H1 (cell line): Measurements from ENCODE around the gene CTSC. TPM values are rescaled to one million over a fixed set of nuclear protein-coding genes. Genes with fewer than 3 reads are reported as not detected.

ENCODE experiments used
- CTCF ChIA-PET: fragments of 300-600 bp; sonication (Branson Sonifier 250); formaldehyde crosslinking; loops from one replicate; lab custom pipeline; 2021; ENCODE audit not compliant: partially characterized antibody; lab: Charles Lee
- POLR2A ChIA-PET: fragments of 300-600 bp; sonication (Branson Sonifier 250); formaldehyde crosslinking; loops from one replicate; lab custom pipeline; 2021; ENCODE audit warnings: inconsistent platforms; ENCODE audit not compliant: partially characterized antibody; lab: Charles Lee
- DNase-seq, 2 experiments: peaks; one replicate each; pipeline versions ENCODE4 v3.0.0 to v3.0.0-alpha.2; 2010 to 2022; ENCODE audit warnings: low spot score in 2 of 2, low read depth in 1 of 2, mixed read lengths in 1 of 2
- FAIRE-seq: peaks from 2 replicates; lab custom pipeline; 2011; peaks lifted over from hg19 to GRCh38; lab: Jason Lieb, UNC
- H2AFZ ChIP-seq: 2 replicates; pipeline ENCODE4 v1.8.1; 2012; ENCODE audit warnings: low read length, inconsistent platforms
- H2AK5ac ChIP-seq: 2 replicates; pipeline ENCODE4 v1.6.1; 2013; ENCODE audit warnings: low read depth, low read length
- H2BK120ac ChIP-seq: replicated peaks from 2 replicates; pipeline ENCODE3; 2013; ENCODE audit warnings: low read depth, low read length, inconsistent platforms
- H2BK12ac ChIP-seq: 2 replicates; pipeline ENCODE4 v1.6.1; 2013; ENCODE audit warnings: low read depth, low read length
- H2BK15ac ChIP-seq: 2 replicates; pipeline ENCODE4 v1.6.1; 2013; ENCODE audit warnings: low read length
- H2BK20ac ChIP-seq: 2 replicates; pipeline ENCODE4 v1.6.1; 2013; ENCODE audit warnings: low read length
- H2BK5ac ChIP-seq: 2 replicates; pipeline ENCODE4 v1.6.1; 2013; ENCODE audit warnings: low read depth, low read length
- H3K14ac ChIP-seq: 2 replicates; pipeline ENCODE4 v1.6.1; 2013; ENCODE audit warnings: inconsistent platforms; ENCODE audit not compliant: insufficient read length
- H3K18ac ChIP-seq: 2 replicates; pipeline ENCODE4 v1.6.1; 2013; ENCODE audit warnings: low read length; ENCODE audit errors: extremely low read depth
- H3K23ac ChIP-seq: 2 replicates; pipeline ENCODE4 v1.6.1; 2013; ENCODE audit warnings: inconsistent platforms; ENCODE audit not compliant: insufficient read length
- H3K23me2 ChIP-seq: 2 replicates; pipeline ENCODE4 v1.6.1; 2013; ENCODE audit warnings: low read depth, low read length
- H3K27ac ChIP-seq: 2 replicates; pipeline ENCODE4 v1.6.1; 2011; ENCODE audit warnings: low read depth, low read length, inconsistent platforms
- H3K27me3 ChIP-seq, 4 experiments: replicated peaks in 1 of 4; 1 replicate in 1 of 4; 2 replicates in 3 of 4; pipeline versions ENCODE4 v1.6.1 to v1.8.1; 2011 to 2013; ENCODE audit warnings: low read length in 3 of 4, mild to moderate bottlenecking in 3 of 4, inconsistent platforms in 2 of 4, mixed read lengths in 2 of 4, moderate library complexity in 1 of 4; ENCODE audit not compliant: control insufficient read depth in 3 of 4, insufficient read depth in 3 of 4; ENCODE audit errors: extremely low read depth in 1 of 4
- H3K36me3 ChIP-seq, 4 experiments: 2 replicates each; pipeline versions ENCODE4 v1.6.1 to v1.8.1; 2011 to 2013; ENCODE audit warnings: mild to moderate bottlenecking in 4 of 4, low read length in 3 of 4, moderate library complexity in 2 of 4, control low read depth in 1 of 4, inconsistent platforms in 1 of 4; ENCODE audit not compliant: insufficient read depth in 4 of 4, control insufficient read depth in 2 of 4
- H3K4ac ChIP-seq: replicated peaks from 2 replicates; pipeline ENCODE3; 2013; ENCODE audit warnings: low read length, low read depth, mixed read lengths, inconsistent platforms; ENCODE audit not compliant: insufficient read length
- H3K4me1 ChIP-seq, 4 experiments: replicated peaks in 1 of 4; 1 replicate in 1 of 4; 2 replicates in 3 of 4; pipeline versions ENCODE4 v1.6.1 to v1.8.1; 2011 to 2013; ENCODE audit warnings: low read length in 3 of 4, inconsistent platforms in 2 of 4, mixed read lengths in 1 of 4; ENCODE audit not compliant: insufficient read depth in 4 of 4, control insufficient read depth in 3 of 4
- H3K4me2 ChIP-seq, 2 experiments: 2 replicates each; pipeline versions ENCODE4 v1.6.1 to v1.8.1; 2011 to 2013; ENCODE audit warnings: low read depth in 2 of 2, low read length in 2 of 2, control low read depth in 1 of 2, inconsistent platforms in 1 of 2, mild to moderate bottlenecking in 1 of 2; ENCODE audit not compliant: insufficient read depth in 1 of 2
- H3K4me3 ChIP-seq, 4 experiments: fragments of 200-600, 300-600 bp in 1 of 4; sonication (generic), shearing (Covaris generic), sonication (Bioruptor Twin) in 1 of 4; 2 replicates each; pipeline versions ENCODE4 v1.5.1 to v1.8.1; 2011 to 2016; ENCODE audit warnings: low read length in 4 of 4, low read depth in 3 of 4, control low read depth in 2 of 4, inconsistent platforms in 2 of 4, mild to moderate bottlenecking in 2 of 4, mixed read lengths in 1 of 4, moderate library complexity in 1 of 4; ENCODE audit not compliant: insufficient read depth in 2 of 4; ENCODE audit errors: extremely low read depth in 1 of 4
- H3K56ac ChIP-seq: replicated peaks from 2 replicates; pipeline ENCODE3; 2013; ENCODE audit warnings: low read depth, mild to moderate bottlenecking, mixed read lengths, low read length, inconsistent platforms; ENCODE audit not compliant: insufficient read length
- H3K79me1 ChIP-seq: 2 replicates; pipeline ENCODE4 v1.6.1; 2013; ENCODE audit warnings: low read depth, low read length, control low read depth
- H3K79me2 ChIP-seq, 2 experiments: 2 replicates each; pipeline versions ENCODE4 v1.6.1 to v1.8.1; 2012 to 2013; ENCODE audit warnings: low read length in 2 of 2, mild to moderate bottlenecking in 2 of 2, inconsistent platforms in 1 of 2; ENCODE audit not compliant: insufficient read depth in 2 of 2, control insufficient read depth in 1 of 2
- H3K9ac ChIP-seq, 4 experiments: replicated peaks in 1 of 4; 1 replicate in 1 of 4; 2 replicates in 3 of 4; pipeline versions ENCODE4 v1.6.1 to v1.8.1; 2011 to 2013; ENCODE audit warnings: low read depth in 3 of 4, low read length in 3 of 4, control low read depth in 2 of 4, mild to moderate bottlenecking in 2 of 4, moderate library complexity in 2 of 4, inconsistent platforms in 1 of 4; ENCODE audit errors: extremely low read depth in 1 of 4
- H3K9me3 ChIP-seq, 2 experiments: 2 replicates each; pipeline versions ENCODE4 v1.6.1 to v1.8.1; 2012 to 2013; ENCODE audit warnings: mild to moderate bottlenecking in 2 of 2, moderate library complexity in 2 of 2, control low read depth in 1 of 2, inconsistent platforms in 1 of 2, low read depth in 1 of 2, low read length in 1 of 2, mixed read lengths in 1 of 2; ENCODE audit not compliant: insufficient read depth in 2 of 2
- H4K20me1 ChIP-seq, 2 experiments: replicated peaks in 1 of 2; 2 replicates each; pipeline versions ENCODE3 to v1.8.1; 2011 to 2013; ENCODE audit warnings: inconsistent platforms in 2 of 2, low read length in 2 of 2, mild to moderate bottlenecking in 1 of 2; ENCODE audit not compliant: insufficient read depth in 2 of 2, control insufficient read depth in 1 of 2
- H4K5ac ChIP-seq: 2 replicates; pipeline ENCODE4 v1.6.1; 2013; ENCODE audit warnings: low read length, low read depth, mixed read lengths, inconsistent platforms; ENCODE audit not compliant: insufficient read length
- H4K8ac ChIP-seq: 2 replicates; pipeline ENCODE4 v1.8.0; 2013; ENCODE audit warnings: mild to moderate bottlenecking, moderate library complexity, low read length, inconsistent platforms; ENCODE audit not compliant: insufficient read depth; ENCODE audit errors: extremely low read depth
- H4K91ac ChIP-seq: replicated peaks from 2 replicates; pipeline ENCODE3; 2013; ENCODE audit warnings: low read length, mixed read lengths, inconsistent platforms; ENCODE audit not compliant: insufficient read length
- ASH2L ChIP-seq: fragments of 200-600, 300-600 bp; sonication (generic); IDR thresholded peaks from one replicate; pipeline ENCODE4 v1.7.1; 2017; ENCODE audit warnings: low read length
- BRCA1 ChIP-seq: IDR thresholded peaks from 2 replicates; pipeline ENCODE4 v1.6.1; 2012; ENCODE audit warnings: low read depth, low read length, improper control_type of control experiment
- CBX5 ChIP-seq: fragments of 300-800, 300-1000 bp; sonication (generic); IDR thresholded peaks from 2 replicates; pipeline ENCODE4 v1.7.1; 2016; ENCODE audit warnings: antibody characterized with exemption, low read length, low read depth
- CEBPB ChIP-seq: IDR thresholded peaks from 2 replicates; pipeline ENCODE4 v1.6.1; 2012; ENCODE audit warnings: low read depth, low read length
- JUND ChIP-seq: IDR thresholded peaks from 2 replicates; pipeline ENCODE4 v1.6.1; 2011; ENCODE audit warnings: mild to moderate bottlenecking, improper control_type of control experiment, low read length
- KDM4A ChIP-seq: IDR thresholded peaks from one replicate; pipeline ENCODE4 v1.7.1; 2012; ENCODE audit warnings: low read depth, mild to moderate bottlenecking, moderate library complexity, low read length, inconsistent platforms; ENCODE audit not compliant: severe bottlenecking
- KDM5A ChIP-seq: fragments of 200-600 bp; IDR thresholded peaks from 2 replicates; pipeline ENCODE4 v1.7.1; 2012; ENCODE audit warnings: mild to moderate bottlenecking, low read length, inconsistent platforms, mixed read lengths
- POLR2AphosphoS5 ChIP-seq: IDR thresholded peaks from 2 replicates; pipeline ENCODE4 v1.6.1; 2011; ENCODE audit warnings: low read depth, low read length
- SAP30 ChIP-seq: fragments of 300-600 bp; sonication (generic); IDR thresholded peaks from 2 replicates; pipeline ENCODE4 v1.7.1; 2012; ENCODE audit warnings: low read length, moderate library complexity, mild to moderate bottlenecking, inconsistent platforms; ENCODE audit not compliant: insufficient read depth, insufficient replicate concordance
- SIN3A ChIP-seq, 2 experiments: IDR thresholded peaks in 1 of 2; conservative IDR thresholded peaks in 1 of 2; 2 replicates each; pipeline ENCODE4 v1.6.1; 2011 to 2012; ENCODE audit warnings: low read length in 2 of 2, improper control_type of control experiment in 1 of 2, low read depth in 1 of 2, mild to moderate bottlenecking in 1 of 2
- TBP ChIP-seq: IDR thresholded peaks from 2 replicates; pipeline ENCODE4 v1.6.1; 2011; ENCODE audit warnings: low read depth, low read length, improper control_type of control experiment
- TCF12 ChIP-seq: IDR thresholded peaks from 2 replicates; pipeline ENCODE4 v1.6.1; 2011; ENCODE audit warnings: low read depth, mild to moderate bottlenecking, low read length
- WGBS, 2 experiments: shearing (Covaris generic) in 1 of 2; methylation state at CpG; one replicate each; pipeline versions ENCODE4 v1.1.6 to v1.1.7; 2013 to 2015; ENCODE audit warnings: low lambda C conversion rate in 2 of 2, mixed read lengths in 2 of 2, inconsistent platforms in 1 of 2, low coverage in 1 of 2, missing lambda C conversion rate in 1 of 2; ENCODE audit not compliant: insufficient replicate concordance in 2 of 2, insufficient coverage in 1 of 2, insufficient read length in 1 of 2; ENCODE audit errors: extremely low coverage in 1 of 2, missing lambda C conversion rate in 1 of 2; 5-methylcytosine and 5-hydroxymethylcytosine counted together
- polyA plus RNA-seq, 7 experiments: library from polyadenylated mRNA; depleted of rRNA in 3 of 7; stranded (reverse) in 5 of 7; unstranded in 2 of 7; fragments of >200 nt in 5 of 7; fragments of 200-250 nt in 2 of 7; gene quantifications; 1 replicate in 5 of 7; 2 replicates in 1 of 7; 4 replicates in 1 of 7; pipeline versions ENCODE4 v1.2.1 to v1.2.3, GENCODE V29; 2011 to 2013; ENCODE audit warnings: missing spikeins in 2 of 7, mixed read lengths in 2 of 7
- total RNA-seq: library from RNA; stranded (reverse); fragmentation: NEBNext Ultra II Directional; extraction: Animal tissue kit (Norgen Biotek cat#: 25700); gene quantifications from 2 replicates; pipeline ENCODE4 v1.2.1, GENCODE V29; 2021
- TF ChIP-seq, protein P1 (sequence below): IDR thresholded peaks from 2 replicates; pipeline ENCODE4 v1.6.1; 2011; ENCODE audit warnings: low read depth, mild to moderate bottlenecking, low read length; ENCODE audit not compliant: insufficient read depth

The CTSC gene
- total and polyA plus RNA-seq, 2 of the 8 experiments (the other 6 are each of a cell fraction or from before 2014, with no cell fraction given), result 347 to 369 TPM

- H3K79me2 ChIP-seq, result no peaks in the 10 kb centered on the region
- H3K79me1 ChIP-seq, result no peaks in the 10 kb centered on the region
- no peak overlapping the region for H4K8ac ChIP-seq
- CTCF ChIA-PET, result interaction anchor here (0.6 to 0.9 kb wide), 4 partner anchors 8 to 84 kb away, joined by 3 to 4 read pairs (median 3); no protein-coding TSS in a partner anchor
- FAIRE-seq, result no peak
- H3K4ac ChIP-seq, result no peak overlapping the region
- H2BK120ac ChIP-seq, result no peak overlapping the region
- H3K4me2 ChIP-seq, result no peak overlapping the region
- H2BK12ac ChIP-seq, result no peak overlapping the region
- no peak overlapping the region for H3K27ac ChIP-seq
- H4K91ac ChIP-seq, result no peak overlapping the region
- H3K23me2 ChIP-seq, result no peaks in the 10 kb centered on the region
- POLR2A ChIA-PET, result interaction anchor here (1.9 kb wide), 1 partner anchor 22 kb away, joined by 7 read pairs; the partner anchor contains the start of gene CTSC
- no peaks in the 10 kb centered on the region for H4K20me1 ChIP-seq
- no peak overlapping the region for H2AK5ac ChIP-seq
- no peak for TF ChIP-seq TCF12
- TF ChIP-seq TBP, result no peak
- TF ChIP-seq JUND, result no peak
- TF ChIP-seq BRCA1, result no peak
- no peak for TF ChIP-seq SIN3A (conservative IDR thresholded peaks at IDR 0.05 in 1 of 2, IDR thresholded peaks at IDR 0.05 in 1 of 2; ENCODE audit: low read depth in 1 of 2, low read length in 2 of 2)
- TF ChIP-seq POLR2AphosphoS5, result no peak
- TF ChIP-seq KDM4A, result no peak
- TF ChIP-seq CBX5, result no peak
- no peak for TF ChIP-seq ASH2L
- TF ChIP-seq, protein P1, sequence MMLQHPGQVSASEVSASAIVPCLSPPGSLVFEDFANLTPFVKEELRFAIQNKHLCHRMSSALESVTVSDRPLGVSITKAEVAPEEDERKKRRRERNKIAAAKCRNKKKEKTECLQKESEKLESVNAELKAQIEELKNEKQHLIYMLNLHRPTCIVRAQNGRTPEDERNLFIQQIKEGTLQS, result no peak
- TF ChIP-seq SAP30, result no peak
- TF ChIP-seq KDM5A, result no peak
- no peak for TF ChIP-seq CEBPB
- TF ChIP-seq, all 59 proteins: peak for 0
- H3K23ac ChIP-seq, result no peak overlapping the region
- no peak overlapping the region for H3K4me3 ChIP-seq
- 85% methylated on average over 1 of the region's 1 CpG; no CpG with 5 or more reads in 1 of the 2 experiments for WGBS, 2 experiments
- H4K5ac ChIP-seq, result no peak overlapping the region
- H3K14ac ChIP-seq, result no peak overlapping the region
- no peak for DNase-seq
- H3K9ac ChIP-seq, result no peak overlapping the region
- no peak overlapping the region for H2BK5ac ChIP-seq
- H2BK20ac ChIP-seq, result no peak overlapping the region
- H3K18ac ChIP-seq, result no peak overlapping the region
- no peaks in the 10 kb centered on the region for H3K9me3 ChIP-seq
- no peak overlapping the region for H3K56ac ChIP-seq
- peaks cover 0 to 5% (median 2%) of the 10 kb centered on the region in 4 experiments; a peak in 1 of 7 replicates for H3K4me1 ChIP-seq
- H2BK15ac ChIP-seq, result no peak overlapping the region
- H3K36me3 ChIP-seq, result no peaks in the 10 kb centered on the region
- H2AFZ ChIP-seq, result no peak overlapping the region
- H3K27me3 ChIP-seq, result no peaks in the 10 kb centered on the region
Measured at GRCh38 chr11:88359541-88359940, 22.0 kb upstream of the CTSC start.
